ENCODE results near the gene TPRN. TPM values are rescaled to one million over a fixed set of nuclear protein-coding genes. Genes with fewer than 3 reads are reported as not detected.

TPRN gene
- total and polyA plus RNA-seq, 8 donors = 6.7 to 21.7 (median 11.1) TPM

DNA sequence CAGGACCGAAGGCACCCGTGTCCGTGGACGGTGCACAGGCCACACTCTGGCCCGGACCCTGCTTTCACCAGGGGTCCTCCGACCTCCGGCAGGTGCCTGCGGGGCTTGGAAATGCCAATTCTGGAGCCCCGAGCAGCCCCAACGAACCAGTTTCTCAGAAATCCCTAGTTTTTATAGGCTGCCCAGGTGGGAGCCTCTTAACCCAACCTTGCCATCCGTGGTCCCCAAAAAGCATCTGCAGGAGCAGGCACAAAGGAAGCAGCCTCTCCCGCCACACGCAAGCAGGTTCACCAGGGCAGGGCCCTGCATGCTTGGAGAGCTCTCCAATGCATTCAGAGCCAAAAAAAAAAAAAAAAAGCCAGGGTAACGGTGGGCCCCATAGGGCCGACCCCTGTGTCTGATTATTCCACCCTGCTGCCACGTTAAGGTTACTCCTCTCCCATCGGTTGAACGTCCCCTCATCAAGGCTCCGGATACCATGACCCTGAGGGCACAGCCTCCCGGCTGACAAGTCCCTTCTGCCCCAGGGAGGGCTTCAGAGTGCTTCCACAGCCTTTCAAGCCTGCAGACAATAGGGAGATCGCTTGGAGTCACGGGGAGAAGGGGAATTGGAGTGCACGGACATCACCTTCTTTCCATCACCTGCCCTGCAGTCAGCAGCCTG is 796 bp upstream of the TPRN start:
- Histone ChIP-seq H3K4me1 (peaks cover 30 to 80% of the 10 kb centered on the region in 2 donors), H3K4me3 (peak overlapping the region; percentile 55 to 74), H3K9me3 (no peaks in the 10 kb centered on the region), H3K36me3 (no peaks in the 10 kb centered on the region), H3K27me3 (peaks cover 0 to 5% of the 10 kb centered on the region in 2 donors), H3K27ac (peak overlapping the region; percentile 82 to 92)
- TF ChIP-seq CTCF (IDR thresholded peaks at IDR 0.05) = no peak
- intact Hi-C loops (cut with DNase I) = no loop called here
- no peak for ATAC-seq
- no peak for DNase-seq

GRCh38 chr9:137199411-137200121 is 975 bp downstream of the TPRN start:
- peaks cover 0 to 5% of the 10 kb centered on the region in 2 donors for H3K27me3 ChIP-seq
- no peaks in the 10 kb centered on the region for H3K36me3 ChIP-seq
- intact Hi-C loops (cut with DNase I) = no loop called here
- H3K9me3 ChIP-seq = no peaks in the 10 kb centered on the region
- H3K4me1 ChIP-seq = peaks cover 21 to 75% of the 10 kb centered on the region in 2 donors
- no peak for ATAC-seq
- TF ChIP-seq CTCF (IDR thresholded peaks at IDR 0.05) = no peak
- peak overlapping the region in 1 of 2 donors; percentile 31 for H3K27ac ChIP-seq
- H3K4me3 ChIP-seq = peak overlapping the region; percentile 41 to 55
- DNase-seq = no peak

DNA sequence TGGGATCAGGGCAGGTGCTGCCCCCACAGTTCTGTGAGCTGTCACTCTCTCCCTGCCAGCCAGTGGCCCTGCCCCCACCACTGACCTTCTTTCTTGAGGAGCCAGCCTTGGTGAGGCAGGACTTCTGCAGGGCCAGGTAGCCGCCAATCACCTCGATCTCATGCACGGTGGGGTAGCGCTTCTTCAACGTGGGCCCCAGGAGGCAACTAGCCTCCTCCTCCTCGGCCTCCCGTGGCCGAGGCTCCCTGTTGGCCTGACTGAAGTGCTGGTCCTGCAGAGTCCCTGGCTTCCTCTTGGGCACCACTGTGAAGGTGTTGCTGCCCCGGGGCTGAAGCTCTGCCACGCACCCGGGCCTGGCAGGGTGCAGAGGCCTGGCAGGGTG is 1.6 kb downstream of the TPRN start:
- Histone ChIP-seq H3K4me1 (peaks cover 15 to 68% of the 10 kb centered on the region in 2 donors), H3K36me3 (no peaks in the 10 kb centered on the region), H3K4me3 (peak overlapping the region; percentile 41 to 55), H3K27me3 (peaks cover 0 to 5% of the 10 kb centered on the region in 2 donors), H3K9me3 (no peaks in the 10 kb centered on the region), H3K27ac (peak overlapping the region; percentile 31 to 58)
- peak; percentile 5 for ATAC-seq
- intact Hi-C loops (cut with DNase I) = no loop called here
- no peak for DNase-seq
- no peak for TF ChIP-seq CTCF (IDR thresholded peaks at IDR 0.05)

- peak overlapping the region; percentile 7 to 55 for H3K4me3 ChIP-seq
- peak; percentile 43 for ATAC-seq
- H3K9me3 ChIP-seq = no peaks in the 10 kb centered on the region
- DNase-seq = peak in 1 of 4 donors; percentile 74
- H3K4me1 ChIP-seq = peaks cover 12 to 62% of the 10 kb centered on the region in 2 donors
- intact Hi-C loops (cut with DNase I) = no loop called here
- H3K27me3 ChIP-seq = peaks cover 0 to 5% of the 10 kb centered on the region in 2 donors
- H3K36me3 ChIP-seq = no peaks in the 10 kb centered on the region
- TF ChIP-seq CTCF (IDR thresholded peaks at IDR 0.05) = no peak
- peak overlapping the region; percentile 37 to 58 for H3K27ac ChIP-seq
These were observed 2.3 kb downstream of the TPRN start for GRCh38 chr9:137198051-137198901.
